Hepatocyte (in vitro differentiated cells): ENCODE measurements around the gene MLKL. TPM values are rescaled to one million over a fixed set of nuclear protein-coding genes. Genes with fewer than 3 reads are reported as not detected.

ENCODE experiments used
- DNase-seq: peaks from one replicate; pipeline ENCODE4 v3.0.0-alpha.2; 2016; ENCODE audit warnings: low spot score
- H2AFZ ChIP-seq: fragments of 200-600 bp; sonication (generic); 2 replicates; pipeline ENCODE4 v1.6.0; 2016; ENCODE audit warnings: antibody characterized with exemption, mild to moderate bottlenecking
- H3K27ac ChIP-seq: fragments of 200-600 bp; sonication (generic); 2 replicates; pipeline ENCODE4 v1.5.1; 2016; ENCODE audit warnings: mild to moderate bottlenecking
- H3K27me3 ChIP-seq: fragments of 200-600 bp; sonication (generic); 2 replicates; pipeline ENCODE4 v1.6.1; 2016
- H3K36me3 ChIP-seq: fragments of 200-600 bp; sonication (generic); replicated peaks from 2 replicates; pipeline ENCODE4 v1.5.1; 2016; ENCODE audit warnings: low read depth; ENCODE audit not compliant: insufficient read depth
- H3K4me1 ChIP-seq: fragments of 200-600 bp; sonication (generic); 2 replicates; pipeline ENCODE4 v1.5.1; 2016; ENCODE audit warnings: mild to moderate bottlenecking, moderate library complexity; ENCODE audit not compliant: insufficient read depth
- H3K4me2 ChIP-seq: fragments of 200-600 bp; sonication (generic); 2 replicates; pipeline ENCODE4 v1.6.0; 2016
- H3K4me3 ChIP-seq: fragments of 200-600 bp; sonication (generic); 2 replicates; pipeline ENCODE4 v1.5.1; 2016; ENCODE audit warnings: mild to moderate bottlenecking
- H3K79me2 ChIP-seq: fragments of 200-600 bp; sonication (generic); 2 replicates; pipeline ENCODE4 v1.6.0; 2017; ENCODE audit warnings: mild to moderate bottlenecking
- H3K9me2 ChIP-seq: fragments of 200-600 bp; sonication (generic); replicated peaks from 2 replicates; pipeline ENCODE4 v1.6.0; 2017; ENCODE audit warnings: mild to moderate bottlenecking; ENCODE audit not compliant: insufficient read depth
- H3K9me3 ChIP-seq: fragments of 200-600 bp; sonication (generic); 2 replicates; pipeline ENCODE4 v1.5.1; 2016; ENCODE audit warnings: low read depth, mild to moderate bottlenecking
- H4K20me1 ChIP-seq: fragments of 200-600 bp; sonication (generic); 2 replicates; pipeline ENCODE4 v1.6.0; 2016; ENCODE audit warnings: mild to moderate bottlenecking; ENCODE audit not compliant: insufficient read depth, poor library complexity, severe bottlenecking
- EZH2 ChIP-seq: fragments of 200-600 bp; sonication (generic); IDR thresholded peaks from 2 replicates; pipeline ENCODE4 v1.6.1; 2016; ENCODE audit warnings: antibody characterized with exemption, mild to moderate bottlenecking, borderline replicate concordance
- EZH2phosphoT487 ChIP-seq: fragments of 200-600 bp; sonication (generic); IDR thresholded peaks from one replicate; pipeline ENCODE4 v1.6.1; 2018; ENCODE audit warnings: antibody characterized with exemption, mild to moderate bottlenecking, low read depth, moderate library complexity; ENCODE audit not compliant: unreplicated experiment, severe bottlenecking
- WGBS: methylation state at CpG from one replicate; pipeline ENCODE4 v1.1.6; 2016; ENCODE audit warnings: low lambda C conversion rate; ENCODE audit errors: missing lambda C conversion rate; 5-methylcytosine and 5-hydroxymethylcytosine counted together
- polyA plus RNA-seq: library from polyadenylated mRNA; unstranded; fragments of >200 nt; fragmentation: Nextera tagmentation; extraction: Ambion mirVana; gene quantifications from 2 replicates; pipeline ENCODE4 v1.2.1, GENCODE V29; 2016
- total RNA-seq: library from RNA; depleted of rRNA; stranded (reverse); fragments of >200 nt; gene quantifications from 2 replicates; pipeline ENCODE4 v1.2.3, GENCODE V29; 2014
- TF ChIP-seq, protein P1 (sequence below): fragments of 200-600 bp; sonication (generic); IDR thresholded peaks from 2 replicates; pipeline ENCODE4 v1.5.1; 2016; ENCODE audit warnings: antibody characterized with exemption, mild to moderate bottlenecking; ENCODE audit not compliant: poor library complexity

The MLKL gene
- total and polyA plus RNA-seq, 2 experiments from 2014 or later = 2.8 to 3.3 TPM

DNA sequence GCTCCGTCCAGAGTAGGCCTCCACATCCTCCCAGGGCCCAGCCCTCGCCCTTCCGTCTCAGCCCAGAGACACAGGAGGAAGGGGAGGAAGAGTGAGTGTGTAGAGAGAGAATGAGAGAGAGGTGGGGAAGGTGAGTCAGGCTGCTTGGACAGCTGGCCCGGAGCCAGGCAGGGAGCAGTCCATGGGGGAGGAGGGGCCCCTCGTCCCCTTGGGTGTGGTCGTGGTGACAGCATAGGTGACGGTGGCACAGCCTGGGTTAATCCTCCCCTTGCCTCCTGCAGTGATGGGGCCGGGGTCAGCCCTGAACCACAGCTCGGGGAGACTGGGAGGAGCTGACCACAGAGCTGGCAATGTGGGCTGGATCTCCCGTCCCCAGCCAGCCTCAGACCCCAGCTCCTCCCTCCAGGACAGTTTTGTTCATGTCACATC lies 37.5 kb upstream of the MLKL start:
- Histone ChIP-seq H3K4me2 (no peak overlapping the region), H3K36me3 (no peaks in the 10 kb centered on the region), H3K9me2 (no peaks in the 10 kb centered on the region), H3K27me3 (no peaks in the 10 kb centered on the region), H3K27ac (peak overlapping the region; percentile 57), H4K20me1 (no peaks in the 10 kb centered on the region), H3K4me3 (no peak overlapping the region), H2AFZ (no peak overlapping the region), H3K4me1 (peaks cover 9% of the 10 kb centered on the region), H3K9me3 (no peaks in the 10 kb centered on the region), H3K79me2 (no peaks in the 10 kb centered on the region)
- 55% methylated on average over 10 of the region's 10 CpGs for WGBS
- peak; percentile 76 for DNase-seq
- TF ChIP-seq EZH2phosphoT487 (no peak), EZH2 (no peak)
- TF ChIP-seq, protein P1, sequence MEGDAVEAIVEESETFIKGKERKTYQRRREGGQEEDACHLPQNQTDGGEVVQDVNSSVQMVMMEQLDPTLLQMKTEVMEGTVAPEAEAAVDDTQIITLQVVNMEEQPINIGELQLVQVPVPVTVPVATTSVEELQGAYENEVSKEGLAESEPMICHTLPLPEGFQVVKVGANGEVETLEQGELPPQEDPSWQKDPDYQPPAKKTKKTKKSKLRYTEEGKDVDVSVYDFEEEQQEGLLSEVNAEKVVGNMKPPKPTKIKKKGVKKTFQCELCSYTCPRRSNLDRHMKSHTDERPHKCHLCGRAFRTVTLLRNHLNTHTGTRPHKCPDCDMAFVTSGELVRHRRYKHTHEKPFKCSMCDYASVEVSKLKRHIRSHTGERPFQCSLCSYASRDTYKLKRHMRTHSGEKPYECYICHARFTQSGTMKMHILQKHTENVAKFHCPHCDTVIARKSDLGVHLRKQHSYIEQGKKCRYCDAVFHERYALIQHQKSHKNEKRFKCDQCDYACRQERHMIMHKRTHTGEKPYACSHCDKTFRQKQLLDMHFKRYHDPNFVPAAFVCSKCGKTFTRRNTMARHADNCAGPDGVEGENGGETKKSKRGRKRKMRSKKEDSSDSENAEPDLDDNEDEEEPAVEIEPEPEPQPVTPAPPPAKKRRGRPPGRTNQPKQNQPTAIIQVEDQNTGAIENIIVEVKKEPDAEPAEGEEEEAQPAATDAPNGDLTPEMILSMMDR = no peak

DNA sequence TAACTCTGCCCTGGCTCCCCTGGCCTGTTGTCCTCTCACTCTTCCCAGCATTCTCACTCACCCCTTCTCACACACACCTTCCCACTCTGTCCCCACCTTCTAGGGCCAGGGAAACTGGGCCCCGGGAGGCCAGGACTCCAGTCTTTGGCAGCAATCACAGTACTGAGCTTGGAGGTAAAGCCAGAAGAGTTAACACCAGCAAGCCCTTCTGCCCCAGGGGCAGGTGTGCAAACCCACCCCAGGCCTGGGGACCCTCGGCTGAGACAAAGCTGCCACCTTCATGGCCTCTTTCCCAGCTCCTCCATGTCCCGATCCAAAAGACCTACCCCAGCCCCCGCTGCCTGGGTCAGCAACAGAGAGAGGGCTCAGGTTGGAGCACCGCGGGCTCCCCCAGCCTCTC lies 36.9 kb upstream of the MLKL start:
- H3K4me2 ChIP-seq = no peak overlapping the region

DNA sequence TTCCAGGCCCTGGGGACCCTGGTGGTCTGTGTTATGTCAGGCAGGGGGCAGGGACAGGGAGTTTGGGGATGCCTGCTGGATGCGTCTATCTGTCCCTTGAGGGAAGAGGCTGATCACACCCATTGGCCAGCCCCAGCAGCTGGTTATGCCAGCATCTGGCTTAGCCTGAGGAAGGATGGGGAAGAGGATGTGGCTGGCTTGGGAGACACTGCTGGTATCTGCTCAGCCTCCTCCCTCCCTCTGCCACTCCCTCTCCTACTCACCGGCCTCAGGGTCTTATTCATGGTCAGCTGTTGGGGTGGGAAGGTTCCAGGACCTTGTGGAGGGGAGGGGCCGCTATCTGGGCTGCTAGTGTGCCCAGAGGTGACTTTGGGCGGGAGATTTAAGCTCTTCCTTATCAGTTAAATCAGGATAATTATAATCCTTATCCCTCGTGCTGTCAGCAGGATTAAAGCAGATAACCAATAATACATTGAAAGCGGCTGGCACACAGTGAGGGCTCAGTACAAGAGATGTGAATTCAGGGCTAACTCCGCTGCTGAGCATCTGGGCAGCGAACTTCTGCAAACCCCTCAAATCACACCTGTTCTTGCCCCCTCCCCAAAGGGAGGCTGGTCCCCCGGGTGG lies 36.0 kb upstream of the MLKL start:
- H4K20me1 ChIP-seq = no peaks in the 10 kb centered on the region
- H3K79me2 ChIP-seq = no peaks in the 10 kb centered on the region
- H3K4me1 ChIP-seq = peaks cover 10% of the 10 kb centered on the region
- H3K9me2 ChIP-seq = no peaks in the 10 kb centered on the region
- H3K27ac ChIP-seq = no peak overlapping the region
- TF ChIP-seq, protein P1 = no peak
- TF ChIP-seq EZH2 = no peak
- TF ChIP-seq EZH2phosphoT487 = no peak
- no peaks in the 10 kb centered on the region for H3K36me3 ChIP-seq
- H3K4me2 ChIP-seq = no peak overlapping the region
- DNase-seq = no peak
- WGBS = 67% methylated on average over 9 of the region's 9 CpGs
- H2AFZ ChIP-seq = no peak overlapping the region
- H3K9me3 ChIP-seq = no peaks in the 10 kb centered on the region
- no peaks in the 10 kb centered on the region for H3K27me3 ChIP-seq
- no peak overlapping the region for H3K4me3 ChIP-seq

More for the DNA sequence above, 36.9 kb upstream of the MLKL start:
- TF ChIP-seq EZH2 (no peak), EZH2phosphoT487 (no peak)
- TF ChIP-seq, protein P1 = no peak
- Histone ChIP-seq H3K4me3 (no peak overlapping the region), H3K9me3 (no peaks in the 10 kb centered on the region), H3K27me3 (no peaks in the 10 kb centered on the region), H3K79me2 (no peaks in the 10 kb centered on the region), H4K20me1 (no peaks in the 10 kb centered on the region), H3K4me1 (peaks cover 5% of the 10 kb centered on the region), H3K36me3 (no peaks in the 10 kb centered on the region), H3K9me2 (no peaks in the 10 kb centered on the region), H2AFZ (no peak overlapping the region), H3K27ac (peak overlapping the region; percentile 57)
- no peak for DNase-seq
- 77% methylated on average over 6 of the region's 6 CpGs for WGBS

DNA sequence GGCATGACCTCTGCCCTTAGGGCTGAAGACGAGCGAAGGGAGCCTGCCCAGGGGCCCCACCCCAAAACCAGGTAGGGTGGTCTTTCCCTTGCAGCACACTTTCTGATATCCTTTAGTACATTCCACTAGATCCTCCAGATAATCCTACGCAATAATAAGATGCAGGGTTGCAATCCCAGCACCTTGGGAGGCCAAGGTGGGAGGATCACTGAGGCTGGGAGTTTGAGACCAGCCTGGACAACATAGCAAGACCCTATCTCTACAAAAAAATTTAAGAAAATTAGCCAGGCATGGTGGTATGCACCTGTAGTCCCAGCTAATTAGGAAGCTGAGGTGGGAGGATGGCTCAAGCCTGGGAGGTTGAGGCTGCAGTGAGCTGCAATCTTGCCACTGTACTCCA lies 34.9 kb upstream of the MLKL start:
- no peak overlapping the region for H2AFZ ChIP-seq
- no peaks in the 10 kb centered on the region for H3K79me2 ChIP-seq
- H3K36me3 ChIP-seq = no peaks in the 10 kb centered on the region
- no peaks in the 10 kb centered on the region for H3K9me3 ChIP-seq
- H3K27ac ChIP-seq = no peak overlapping the region
- H3K4me3 ChIP-seq = no peak overlapping the region
- no peaks in the 10 kb centered on the region for H4K20me1 ChIP-seq
- H3K4me2 ChIP-seq = no peak overlapping the region
- DNase-seq = no peak
- 93% methylated on average over 3 of the region's 3 CpGs for WGBS
- H3K27me3 ChIP-seq = no peaks in the 10 kb centered on the region
- H3K4me1 ChIP-seq = peaks cover 14% of the 10 kb centered on the region
- TF ChIP-seq, protein P1 = no peak
- no peaks in the 10 kb centered on the region for H3K9me2 ChIP-seq
